NCI-H510A treated with DMSO at 0.1 percent for 48 hours (cell line): ENCODE results near the gene ZIC3.

Experiments used
- DNase-seq: peaks from one replicate; lab custom pipeline; 2025; lab: John Stamatoyannopoulos, UW

The ZIC3 gene

GRCh38 chrX:137574102-137574783 lies 8.3 kb downstream of the ZIC3 start:
- DNase-seq = no peak

- DNase-seq = no peak
Observed at GRCh38 chrX:137574784-137575293, 8.9 kb downstream of the ZIC3 start.

- no peak for DNase-seq
Observed at GRCh38 chrX:137575596-137576255, 9.8 kb downstream of the ZIC3 start.

GRCh38 chrX:137587151-137587550 lies 21.2 kb downstream of the ZIC3 start:
- DNase-seq = no peak

DNA sequence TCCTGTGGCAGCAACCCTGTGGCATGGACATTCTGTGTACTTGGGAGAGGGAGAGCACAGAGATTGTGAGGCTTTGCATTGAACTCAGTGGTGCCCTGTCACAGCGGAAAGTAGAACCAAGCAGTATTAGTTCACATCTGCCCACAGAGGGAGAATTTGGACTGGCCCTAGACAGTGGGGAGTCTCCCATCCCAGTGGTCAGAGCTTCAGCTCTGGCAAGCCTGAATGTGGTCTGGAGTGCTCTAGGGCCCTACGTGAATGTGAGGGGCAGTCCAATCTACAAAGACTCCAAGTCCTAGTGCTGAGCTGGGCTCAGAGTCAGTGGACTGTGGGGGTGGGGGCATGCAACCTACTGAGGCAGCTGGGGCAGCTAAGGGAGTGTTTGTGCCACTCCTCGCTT lies 34.8 kb downstream of the ZIC3 start:
- no peak for DNase-seq
